ENCODE results near the gene EARS2.
"Not testable (repeated sequence)": the region's sequence is repeated elsewhere in the genome, so short reads cannot be mapped to it uniquely, and the experiment has no call there.

Gene EARS2

DNA sequence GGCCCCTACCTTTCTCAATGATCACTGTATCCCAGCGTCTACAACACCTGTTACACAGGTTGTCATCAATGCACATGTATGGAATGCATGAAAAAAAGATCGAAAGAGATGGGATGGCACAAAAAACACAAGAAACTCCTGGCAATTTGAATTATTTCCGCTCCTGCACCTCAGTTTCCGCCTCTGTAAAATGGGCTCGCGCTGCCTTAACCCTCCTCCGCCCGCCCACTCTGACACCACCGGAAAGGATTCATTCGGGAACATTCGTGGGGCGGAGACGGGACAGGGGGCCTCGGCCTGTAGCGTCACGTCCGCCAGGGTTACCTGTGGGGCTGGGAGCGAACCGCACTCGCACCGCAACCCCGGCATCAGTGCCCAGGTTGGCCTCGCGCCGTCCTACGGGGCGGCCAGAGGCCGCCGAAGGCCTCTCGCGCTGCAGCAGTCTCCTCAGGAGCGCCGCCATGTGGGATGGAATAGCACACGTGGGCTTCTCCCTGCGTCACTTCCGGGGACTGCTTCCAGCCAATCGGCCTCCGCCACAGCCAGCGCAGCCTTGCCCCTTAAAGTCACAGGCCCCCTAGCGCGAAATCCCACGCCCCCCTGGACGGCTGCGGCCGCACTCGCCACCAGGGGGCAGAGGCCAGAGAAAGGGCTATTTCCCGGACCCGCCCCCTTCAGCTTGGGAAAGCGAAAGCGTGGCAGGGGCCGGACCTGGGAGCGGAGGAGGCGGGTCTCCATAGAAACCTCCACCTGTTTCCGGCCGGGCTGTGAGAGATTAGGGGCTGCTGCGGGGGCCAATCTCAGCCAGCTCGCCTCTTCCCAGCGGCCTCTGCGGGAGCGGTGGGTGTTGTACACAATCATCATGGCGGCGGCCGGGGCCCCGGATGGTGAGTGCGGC lies at the start of gene EARS2, which contains the start of gene UBFD1:
Gene EARS2 (minus strand): TSS at position 470 of the 898 bp plus-strand sequence. CDS start 7 bp downstream, at position 463.
Gene UBFD1 (plus strand): TSS at position 847 of the 898 bp plus-strand sequence. CDS start 16 bp downstream, at position 863.
- in situ Hi-C loops (cut with HindIII; ENCODE audit: low sequenced_read_pairs) = no loop called here

DNA sequence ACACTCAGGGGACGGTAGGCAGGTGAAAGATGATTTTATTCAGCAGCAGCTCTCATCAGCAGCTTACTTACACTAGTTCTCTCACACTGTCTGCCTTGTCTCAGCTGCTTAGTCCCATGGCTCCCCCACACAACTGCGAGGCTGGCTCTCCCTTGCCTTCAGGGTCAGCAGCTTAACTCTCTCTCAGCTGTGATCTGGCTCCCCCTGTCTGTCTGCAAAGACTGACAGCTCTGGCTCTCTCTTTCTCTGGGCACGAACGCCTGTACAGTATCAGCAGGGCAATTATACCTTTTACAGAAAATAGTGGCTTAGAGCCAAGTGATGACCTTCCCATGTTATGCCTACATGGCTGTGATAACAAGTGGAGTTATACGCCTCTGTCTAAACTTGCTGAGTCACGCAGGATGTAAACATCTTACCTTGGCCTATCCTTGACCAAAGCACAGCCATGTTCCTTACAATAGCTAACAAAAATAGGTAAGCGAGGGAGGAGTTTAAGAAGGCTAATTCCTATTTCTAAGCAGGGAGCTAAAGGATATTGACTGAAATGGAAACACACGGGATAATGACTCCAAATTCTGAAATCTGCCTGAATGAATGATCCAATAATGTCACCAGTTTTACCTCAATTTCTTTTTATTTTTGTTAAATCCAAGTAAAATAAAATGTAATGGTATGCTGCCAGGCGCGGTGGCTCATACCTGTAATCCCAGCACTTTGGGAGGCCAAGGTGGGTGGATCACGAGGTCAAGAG lies 40.0 kb upstream of the EARS2 start:
- in situ Hi-C loops (cut with HindIII; ENCODE audit: low sequenced_read_pairs) = no loop called here

DNA sequence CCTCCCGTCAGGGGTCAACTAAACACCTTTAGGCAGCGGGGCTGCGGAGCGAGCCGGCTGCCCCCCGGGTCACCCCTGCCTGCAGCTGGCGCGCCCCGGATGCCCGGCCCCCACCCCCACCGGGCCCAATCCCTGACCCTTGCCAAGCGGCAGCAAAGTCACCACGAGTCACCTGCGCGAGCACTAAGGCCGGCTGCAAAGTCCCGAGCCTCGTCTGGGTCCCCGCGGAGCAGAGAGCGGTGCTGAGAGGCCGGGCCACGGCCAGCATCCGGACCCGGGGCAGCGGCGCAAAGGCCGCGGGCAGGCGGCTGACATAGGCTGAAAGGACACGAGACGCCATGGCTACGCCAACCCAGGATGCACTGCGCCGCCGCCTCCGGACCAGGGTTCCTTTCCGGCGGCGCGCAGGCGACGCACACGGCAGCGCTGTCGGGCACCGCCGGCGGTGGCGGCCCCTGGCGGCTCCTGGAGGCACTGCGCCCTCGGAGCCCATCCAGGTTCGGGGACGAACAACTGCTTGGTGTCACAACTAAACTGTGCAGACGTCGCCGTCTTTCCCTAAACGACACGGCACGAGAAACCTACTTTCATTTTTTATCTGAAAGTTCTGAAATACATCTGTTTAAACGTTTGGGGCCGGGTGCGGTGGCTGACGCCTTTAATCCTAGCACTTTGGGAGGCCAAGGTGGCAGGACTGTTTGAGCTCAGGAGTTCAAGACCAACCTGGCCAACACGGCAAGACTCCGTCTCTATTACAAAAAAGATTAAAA lies 39.0 kb upstream of the EARS2 start, which contains the start of gene NDUFAB1:
Gene NDUFAB1 (minus strand): TSS at position 366 of the 770 bp plus-strand sequence. CDS start 26 bp downstream, at position 340.
- in situ Hi-C loops (cut with HindIII; ENCODE audit: low sequenced_read_pairs) = no loop called here

DNA sequence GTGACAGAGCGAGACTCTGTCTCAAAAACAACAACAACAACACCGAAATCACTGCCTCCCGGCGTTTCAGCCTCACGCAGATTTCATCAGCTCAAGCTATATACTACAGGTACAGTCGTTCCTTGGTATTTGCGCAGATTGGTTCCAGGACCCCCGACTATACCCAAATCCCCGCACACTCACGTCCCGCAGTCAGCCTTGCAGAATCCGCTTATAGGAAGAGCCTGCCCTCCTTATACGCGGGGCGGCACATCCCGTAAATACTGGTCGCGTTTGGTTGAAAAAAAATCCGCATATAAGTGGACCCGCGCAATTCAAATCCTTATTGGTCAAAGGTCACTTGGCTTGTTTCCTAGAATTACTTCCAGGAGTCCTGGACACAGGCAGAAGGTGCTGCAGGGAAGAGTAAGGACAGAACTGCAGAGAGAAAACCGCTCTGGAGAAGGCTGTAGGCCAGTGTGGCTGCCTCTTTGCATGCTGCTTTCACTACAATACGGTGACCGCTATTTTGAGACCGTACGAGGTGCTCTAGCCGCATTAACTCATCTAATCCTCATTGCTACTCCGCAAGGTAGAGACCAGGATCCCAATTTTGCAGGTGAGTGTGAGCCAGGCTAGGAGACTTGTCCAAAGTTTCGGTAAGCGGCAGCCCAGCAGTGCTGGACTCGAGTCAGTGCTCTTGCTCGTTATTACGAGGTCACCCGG lies 38.2 kb upstream of the EARS2 start:
- in situ Hi-C loops (cut with HindIII; ENCODE audit: low sequenced_read_pairs) = no loop called here

DNA sequence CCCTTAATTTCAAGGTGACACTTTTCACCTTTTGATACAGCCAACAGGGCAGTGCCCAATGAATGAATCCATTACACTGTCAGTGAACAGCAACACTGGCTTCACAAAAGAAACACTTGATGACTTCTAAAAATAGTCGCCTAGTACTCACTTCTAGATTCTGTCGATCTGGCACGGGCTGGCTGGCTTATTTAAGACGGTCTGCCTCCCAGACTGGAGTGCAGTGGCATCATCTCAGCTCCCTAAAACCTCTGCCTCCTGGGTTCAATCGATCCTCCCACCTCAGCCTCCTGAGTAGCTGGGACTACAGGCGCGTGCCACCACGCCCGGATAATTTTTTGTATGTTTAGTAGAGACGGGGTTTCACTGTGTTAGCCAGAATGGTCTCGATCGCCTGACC lies 37.0 kb upstream of the EARS2 start:
- in situ Hi-C loops (cut with HindIII; ENCODE audit: low sequenced_read_pairs) = no loop called here

DNA sequence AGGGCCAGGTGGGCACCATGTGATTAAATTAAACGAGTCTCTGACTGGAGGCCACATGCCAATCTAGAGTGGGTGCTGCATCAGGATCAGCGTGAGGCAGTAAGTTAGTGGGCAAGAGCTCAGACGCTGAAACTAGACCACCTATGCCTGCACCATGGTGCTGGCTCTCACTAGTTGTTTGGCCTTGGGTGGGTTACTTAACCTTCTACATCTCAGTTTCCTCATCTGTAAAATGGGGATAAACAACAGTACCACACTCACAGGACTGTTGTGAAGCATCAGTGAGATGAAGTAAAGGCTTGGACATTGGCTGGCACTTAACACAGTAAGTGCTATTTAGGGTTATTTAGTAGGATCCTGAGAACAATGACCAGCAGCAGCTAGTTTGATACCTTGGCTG lies 33.0 kb upstream of the EARS2 start:
- in situ Hi-C loops (cut with HindIII; ENCODE audit: low sequenced_read_pairs) = no loop called here

DNA sequence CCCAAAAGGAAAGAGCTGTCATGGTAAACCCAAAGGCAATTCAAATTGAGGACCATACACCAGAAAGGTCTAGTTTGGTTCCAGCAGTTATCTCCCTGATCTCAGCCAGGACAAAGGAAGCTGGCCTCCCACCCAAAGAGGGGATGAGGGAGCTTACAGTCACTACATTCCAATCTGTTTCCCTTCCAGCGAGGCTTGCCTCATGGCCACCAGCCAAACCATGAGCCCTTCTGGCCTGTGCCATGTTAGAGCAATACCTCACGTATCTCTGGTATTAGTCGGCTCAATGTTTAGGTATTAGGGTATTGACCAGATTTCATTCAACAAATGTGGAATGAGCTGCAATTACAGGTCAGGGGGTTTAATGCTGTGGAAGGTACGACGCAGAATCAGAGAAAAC lies 30.6 kb upstream of the EARS2 start:
- in situ Hi-C loops (cut with HindIII; ENCODE audit: low sequenced_read_pairs) = no loop called here

DNA sequence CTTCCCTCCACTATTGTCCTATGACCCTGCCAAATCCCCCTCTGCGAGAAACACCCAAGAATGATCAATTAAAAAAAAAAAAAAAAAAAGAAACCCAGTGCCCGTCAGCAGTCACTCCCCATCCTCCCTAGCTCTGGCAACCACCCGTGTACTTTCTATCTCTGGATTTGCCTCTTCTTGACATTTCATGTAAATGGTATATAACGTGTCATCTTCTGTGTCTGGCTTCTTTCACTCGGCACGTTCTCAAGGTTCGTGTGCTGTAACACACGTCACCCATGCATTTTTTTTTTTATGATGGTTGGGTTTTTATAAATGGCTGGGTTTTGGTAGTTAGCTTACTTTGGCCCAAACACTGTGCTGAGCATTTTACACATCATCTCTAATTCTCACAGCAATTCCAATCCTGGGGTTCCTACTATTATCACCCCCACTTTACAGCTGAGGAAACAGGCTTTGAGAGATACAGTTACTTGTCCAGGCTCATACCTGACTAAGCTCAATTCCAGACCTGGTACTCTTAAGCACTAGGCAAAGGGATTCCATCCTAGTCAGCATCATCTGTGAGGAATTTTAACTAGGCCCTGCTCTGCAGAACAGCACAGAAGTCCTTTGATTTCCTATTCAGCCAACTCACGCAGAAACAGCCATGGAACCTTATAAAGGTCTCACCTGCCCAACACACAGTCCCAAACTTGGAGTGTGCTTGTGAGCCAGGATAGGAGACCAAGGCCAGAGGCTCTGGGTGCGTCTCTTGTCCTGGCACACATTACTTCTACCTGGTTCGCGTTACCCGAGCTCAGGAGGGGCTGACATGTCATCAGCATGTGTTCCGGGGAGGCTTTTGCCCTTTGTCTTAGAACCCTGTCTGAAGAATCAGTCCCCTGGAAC lies 27.3 kb upstream of the EARS2 start:
- in situ Hi-C loops (cut with HindIII; ENCODE audit: low sequenced_read_pairs) = no loop called here

DNA sequence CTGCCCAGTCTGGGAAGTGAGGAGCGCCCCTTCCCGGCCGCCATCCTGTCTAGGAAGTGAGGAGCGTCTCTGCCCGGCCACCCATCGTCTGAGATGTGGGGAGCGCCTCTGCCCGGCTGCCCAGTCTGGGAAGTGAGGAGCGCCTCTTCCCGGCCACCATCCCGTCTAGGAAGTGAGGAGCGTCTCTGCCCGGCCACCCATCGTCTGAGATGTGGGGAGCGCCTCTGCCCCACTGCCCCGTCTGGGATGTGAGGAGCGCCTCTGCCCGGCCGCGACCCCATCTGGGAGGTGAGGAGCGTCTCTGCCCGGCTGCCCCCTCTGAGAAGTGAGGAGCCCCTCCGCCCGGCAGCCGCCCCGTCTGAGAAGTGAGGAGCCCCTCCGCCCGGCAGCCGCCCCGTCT lies 26.1 kb upstream of the EARS2 start:
- in situ Hi-C loops (cut with HindIII; ENCODE audit: low sequenced_read_pairs) = not testable (repeated sequence)

DNA sequence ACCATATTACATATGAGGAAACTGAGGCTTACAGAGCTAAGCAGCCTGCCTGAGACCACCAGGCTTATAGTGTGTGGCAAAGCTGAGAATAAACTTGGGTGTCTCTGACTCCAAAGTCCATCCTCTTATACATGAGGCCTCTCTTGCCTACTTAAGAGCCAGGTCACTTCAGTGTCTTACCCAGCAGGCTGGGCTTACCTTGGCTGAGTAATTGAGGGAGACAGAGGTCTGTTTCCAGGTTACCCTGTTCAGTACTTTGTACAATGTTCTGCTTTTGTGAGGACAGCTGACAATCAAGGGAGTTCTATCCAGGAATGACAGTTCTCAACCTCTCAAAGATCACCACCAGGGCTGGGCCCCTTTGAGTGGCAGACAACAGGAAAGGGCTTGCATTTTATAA lies 24.6 kb upstream of the EARS2 start:
- in situ Hi-C loops (cut with HindIII; ENCODE audit: low sequenced_read_pairs) = no loop called here

DNA sequence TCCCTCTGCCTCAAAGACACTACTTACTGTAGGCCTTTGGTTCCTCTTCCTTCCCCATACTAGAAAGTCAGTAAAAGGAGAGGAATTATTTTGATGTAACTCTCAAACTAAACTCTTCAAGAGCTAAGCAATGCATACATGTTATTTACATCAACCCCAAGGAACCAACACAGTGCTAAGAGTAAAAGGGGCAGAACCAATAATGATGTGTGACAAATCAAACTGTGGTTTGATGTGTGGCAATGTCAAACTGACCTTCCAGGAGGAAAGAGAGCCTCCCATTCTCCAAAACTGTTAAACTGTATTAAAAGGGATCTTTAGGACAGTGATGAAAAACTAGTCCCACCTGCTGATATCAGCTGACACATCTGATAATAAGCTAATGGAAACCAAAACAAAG lies 23.2 kb upstream of the EARS2 start:
- in situ Hi-C loops (cut with HindIII; ENCODE audit: low sequenced_read_pairs) = no loop called here

DNA sequence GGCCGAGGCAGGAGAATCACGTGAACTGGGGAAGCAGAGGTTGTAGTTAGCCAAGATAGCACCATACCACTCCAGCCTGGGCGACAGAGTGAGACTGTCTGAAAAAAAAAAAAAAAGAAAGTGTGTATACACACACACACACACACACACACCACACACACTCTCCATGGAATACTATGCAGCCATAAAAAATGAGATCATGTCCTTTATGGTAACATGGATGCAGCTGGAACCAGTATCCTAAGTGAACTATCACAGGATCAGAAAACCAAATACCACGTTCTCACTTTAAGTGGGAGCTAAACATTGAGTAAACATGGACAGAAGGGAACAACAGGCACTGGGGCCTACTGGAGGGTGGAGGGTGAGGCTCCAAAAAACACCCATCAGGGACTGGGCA lies 22.2 kb upstream of the EARS2 start:
- in situ Hi-C loops (cut with HindIII; ENCODE audit: low sequenced_read_pairs) = no loop called here

DNA sequence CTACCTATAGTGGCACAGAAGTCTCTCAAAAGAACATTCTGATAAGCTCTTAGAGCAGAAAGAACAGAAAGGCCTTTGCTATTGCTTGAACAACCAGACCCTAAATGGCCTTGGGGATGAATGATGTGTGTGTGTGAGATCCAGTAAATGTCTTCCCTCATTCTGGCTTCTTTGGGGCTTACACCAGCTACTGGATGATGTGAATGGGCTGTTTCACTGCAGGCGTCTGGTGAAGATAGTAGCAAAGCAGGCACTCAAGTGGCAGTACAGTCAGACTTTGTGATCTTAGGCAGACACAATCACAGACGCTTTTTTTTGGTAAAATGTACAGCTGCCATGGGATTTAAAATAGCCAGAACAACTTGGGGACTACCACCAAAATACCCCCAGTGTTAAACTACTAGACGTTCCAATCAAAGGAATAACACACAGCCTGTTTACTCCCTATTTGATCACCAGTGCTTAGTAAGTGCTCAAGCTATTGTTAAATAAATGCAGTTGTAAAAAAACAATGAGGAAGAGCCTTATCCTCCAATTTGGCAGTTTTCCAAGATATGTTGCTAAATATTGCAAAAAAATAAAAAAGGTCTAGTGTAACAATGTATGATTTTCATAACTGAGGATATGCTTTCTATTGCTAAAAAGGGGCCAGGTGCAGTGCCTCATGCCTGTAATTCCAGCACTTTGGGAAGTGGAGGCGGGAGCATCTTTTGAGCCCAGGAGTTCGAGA lies 21.1 kb upstream of the EARS2 start:
- in situ Hi-C loops (cut with HindIII; ENCODE audit: low sequenced_read_pairs) = no loop called here

DNA sequence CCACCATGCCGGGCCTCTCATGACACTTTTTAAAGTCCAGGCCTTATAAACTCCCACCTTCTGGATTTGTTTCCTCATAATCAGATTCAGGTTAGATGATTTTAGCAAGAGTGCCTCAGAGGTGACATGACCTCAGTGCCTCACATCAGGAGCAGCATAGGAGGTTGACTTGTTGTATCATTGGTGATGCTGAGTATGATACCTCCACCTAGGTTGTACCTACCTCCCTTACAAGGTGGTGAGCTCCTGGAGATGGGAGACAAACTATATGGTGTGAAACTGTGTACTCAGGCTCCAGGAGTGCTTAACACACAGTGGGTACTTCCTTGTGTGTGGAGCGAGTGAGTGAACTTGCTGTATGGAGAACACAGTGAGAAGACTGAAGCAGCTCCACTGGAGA lies 20.3 kb upstream of the EARS2 start:
- in situ Hi-C loops (cut with HindIII; ENCODE audit: low sequenced_read_pairs) = no loop called here

DNA sequence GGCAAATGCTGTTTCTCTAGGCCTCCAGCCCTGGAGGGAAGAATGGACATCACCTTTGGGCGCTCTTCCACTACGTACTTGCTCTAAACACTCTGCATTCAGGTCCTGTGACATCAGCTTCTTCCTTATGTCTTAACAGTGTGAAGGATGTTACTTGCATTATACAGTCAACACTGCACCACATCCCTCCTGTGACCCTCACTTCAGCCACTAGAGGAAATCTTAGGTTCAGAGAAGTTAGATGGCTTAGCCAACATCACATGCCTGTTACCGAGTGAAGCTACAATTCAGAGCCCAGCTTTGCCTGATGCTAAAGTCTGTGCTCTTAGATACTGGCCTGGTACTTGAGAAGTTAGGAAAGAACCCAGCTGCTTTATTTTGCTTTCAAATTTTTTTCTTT lies 18.7 kb upstream of the EARS2 start:
- in situ Hi-C loops (cut with HindIII; ENCODE audit: low sequenced_read_pairs) = no loop called here

DNA sequence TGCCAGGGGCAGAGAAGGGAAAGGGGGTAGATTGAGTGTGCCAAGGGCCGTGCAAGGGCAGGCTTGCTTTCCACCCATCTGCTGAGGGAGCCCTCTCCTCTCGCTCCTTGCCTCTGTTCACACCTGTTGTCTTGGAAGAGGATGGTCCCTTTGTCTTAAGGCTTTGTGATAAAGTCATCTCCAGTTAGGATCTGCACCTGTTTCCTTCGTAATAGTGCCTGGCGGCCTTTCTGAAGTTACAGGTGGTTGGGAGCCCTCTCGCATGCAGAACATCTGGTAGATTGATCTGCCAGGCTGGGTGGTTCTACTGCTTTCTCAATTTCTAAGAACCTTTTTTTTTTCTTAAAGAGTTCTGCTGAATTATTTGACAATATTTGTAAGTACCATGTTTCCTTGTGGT lies 16.7 kb upstream of the EARS2 start:
- in situ Hi-C loops (cut with HindIII; ENCODE audit: low sequenced_read_pairs) = no loop called here

DNA sequence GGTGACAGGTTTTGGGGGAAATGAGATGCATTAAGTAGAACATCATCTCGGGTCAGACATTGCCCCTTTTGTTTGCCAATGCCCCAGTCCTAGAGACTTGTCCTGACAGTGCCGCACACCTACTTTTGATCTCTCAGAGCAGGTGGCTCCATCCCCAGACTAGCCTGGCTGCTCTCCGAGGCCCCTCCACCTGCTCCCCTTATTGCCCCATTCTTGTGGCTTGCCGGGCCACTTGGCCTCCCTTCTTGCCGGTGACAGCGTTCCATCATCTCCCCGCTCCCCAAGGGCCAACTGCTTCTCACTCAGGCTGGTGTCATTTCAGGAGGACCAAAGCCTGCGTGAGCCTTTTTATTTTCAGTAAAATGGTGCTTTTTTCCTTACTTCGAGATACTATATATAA lies 15.2 kb upstream of the EARS2 start:
- in situ Hi-C loops (cut with HindIII; ENCODE audit: low sequenced_read_pairs) = no loop called here

DNA sequence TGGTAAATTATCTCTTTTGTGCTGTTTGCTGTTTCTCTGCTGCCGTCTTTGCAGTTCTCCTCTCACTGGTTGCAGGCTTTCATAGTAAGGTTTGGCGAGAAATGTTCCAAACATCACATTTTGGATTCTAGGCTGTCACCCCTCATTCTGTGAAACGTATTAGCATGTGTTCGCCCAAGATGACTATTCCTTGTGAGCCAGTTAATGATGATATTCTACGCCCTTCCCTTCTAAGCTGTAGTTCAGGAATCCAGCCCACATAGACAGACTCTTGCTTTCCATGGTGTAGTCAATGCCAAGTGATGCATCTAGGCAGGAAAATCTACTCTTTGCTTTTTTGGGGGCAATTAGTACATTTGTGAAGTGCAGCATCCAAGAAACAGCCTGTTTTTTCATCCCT lies 14.7 kb upstream of the EARS2 start:
- in situ Hi-C loops (cut with HindIII; ENCODE audit: low sequenced_read_pairs) = no loop called here
